SK-N-SH (cell line): Measurements from ENCODE around the gene KLRC2. TPM values are rescaled to one million over a fixed set of nuclear protein-coding genes. Genes with fewer than 3 reads are reported as not detected.

ENCODE experiments used
- CTCF ChIA-PET: fragments of 300-600, 350-600 bp; formaldehyde crosslinking; extraction: SDS; loops from one replicate; lab custom pipeline; 2021; lab: Yijun Ruan, JAX
- POLR2A ChIA-PET: fragments of 350-600 bp; sonication (Branson Sonifier 250); formaldehyde crosslinking; extraction: SDS; loops from one replicate; lab custom pipeline; 2020; ENCODE audit warnings: antibody characterized with exemption, inconsistent platforms; lab: Yijun Ruan, JAX
- DNase-seq: peaks from one replicate; pipeline ENCODE4 v3.0.0; 2012
- H2AFZ ChIP-seq: fragments of 200-600 bp; sonication (generic); 2 replicates; pipeline ENCODE4 v1.8.1; 2016; ENCODE audit warnings: antibody characterized with exemption, mild to moderate bottlenecking, low read depth
- H3F3A ChIP-seq: fragments of 200-600 bp; sonication (generic); replicated peaks from 2 replicates; pipeline ENCODE3; 2016; ENCODE audit warnings: antibody characterized with exemption, mild to moderate bottlenecking; ENCODE audit not compliant: insufficient read depth
- H3K27ac ChIP-seq, 2 experiments: fragments of 200-500 bp in 1 of 2; fragments of 200-600 bp in 1 of 2; sonication (Bioruptor generic) in 1 of 2; sonication (generic), shearing (Covaris generic) in 1 of 2; 2 replicates each; pipeline versions ENCODE4 v1.5.1 to v1.6.1; 2014 to 2016; ENCODE audit warnings: low read depth in 2 of 2, inconsistent platforms in 1 of 2, low read length in 1 of 2, mild to moderate bottlenecking in 1 of 2, mixed read lengths in 1 of 2
- H3K27me3 ChIP-seq: fragments of 200-600 bp; sonication (generic), shearing (Covaris generic); 2 replicates; pipeline ENCODE4 v1.6.1; 2016; ENCODE audit warnings: mixed run types; ENCODE audit not compliant: insufficient read depth
- H3K36me3 ChIP-seq, 2 experiments: fragments of 200-500 bp in 1 of 2; fragments of 200-600 bp in 1 of 2; sonication (Bioruptor generic) in 1 of 2; sonication (generic) in 1 of 2; replicated peaks in 1 of 2; 2 replicates each; pipeline versions ENCODE3 to v1.5.1; 2014 to 2016; ENCODE audit warnings: low read length in 1 of 2, mild to moderate bottlenecking in 1 of 2; ENCODE audit not compliant: insufficient read depth in 2 of 2, control insufficient read depth in 1 of 2
- H3K4me1 ChIP-seq, 2 experiments: fragments of 200-500 bp in 1 of 2; fragments of 200-600 bp in 1 of 2; sonication (Bioruptor generic) in 1 of 2; sonication (generic), shearing (Covaris generic) in 1 of 2; 2 replicates each; pipeline versions ENCODE4 v1.5.1 to v1.6.1; 2014 to 2016; ENCODE audit warnings: low read depth in 1 of 2, low read length in 1 of 2, mixed run types in 1 of 2; ENCODE audit not compliant: insufficient read depth in 2 of 2, control insufficient read depth in 1 of 2
- H3K4me2 ChIP-seq: fragments of 200-600 bp; sonication (generic), shearing (Covaris generic); 2 replicates; pipeline ENCODE4 v1.6.1; 2017; ENCODE audit warnings: mixed run types
- H3K4me3 ChIP-seq, 2 experiments: fragments of 200-500 bp in 1 of 2; fragments of 200-600 bp in 1 of 2; sonication (Bioruptor generic) in 1 of 2; sonication (generic), shearing (Covaris generic) in 1 of 2; 2 replicates each; pipeline versions ENCODE4 v1.5.1 to v1.8.1; 2014 to 2016; ENCODE audit warnings: low read depth in 2 of 2, inconsistent platforms in 1 of 2, low read length in 1 of 2, mild to moderate bottlenecking in 1 of 2, mixed read lengths in 1 of 2, moderate library complexity in 1 of 2
- H3K79me2 ChIP-seq: fragments of 200-600 bp; sonication (generic); 2 replicates; pipeline ENCODE4 v1.8.1; 2017; ENCODE audit warnings: mild to moderate bottlenecking; ENCODE audit not compliant: insufficient read depth
- H3K9ac ChIP-seq: fragments of 200-600 bp; sonication (generic); 2 replicates; pipeline ENCODE4 v1.6.1; 2017; ENCODE audit warnings: mixed run types
- H3K9me2 ChIP-seq: fragments of 200-600 bp; sonication (generic); 2 replicates; pipeline ENCODE4 v1.6.1; 2017; ENCODE audit warnings: mixed run types
- H3K9me3 ChIP-seq: fragments of 200-600 bp; sonication (generic); 2 replicates; pipeline ENCODE4 v1.6.1; 2017; ENCODE audit warnings: mixed run types, mild to moderate bottlenecking, moderate library complexity
- H4K20me1 ChIP-seq: fragments of 200-600 bp; sonication (generic); 2 replicates; pipeline ENCODE4 v1.6.1; 2017; ENCODE audit warnings: mild to moderate bottlenecking, mixed run types; ENCODE audit not compliant: insufficient read depth
- ELF1 ChIP-seq: IDR thresholded peaks from 2 replicates; pipeline ENCODE4 v1.4.0; 2012
- FOXJ3 ChIP-seq: sonication (generic); formaldehyde crosslinking; IDR thresholded peaks from 2 replicates; pipeline ENCODE4 v1.5.1; 2020; ENCODE audit warnings: mild to moderate bottlenecking, missing genetic modification reagents
- GABPA ChIP-seq: IDR thresholded peaks from 2 replicates; pipeline ENCODE4 v1.4.0; 2012; ENCODE audit warnings: low read depth, mild to moderate bottlenecking
- JUND ChIP-seq: IDR thresholded peaks from 2 replicates; pipeline ENCODE4 v1.4.0; 2012
- MAX ChIP-seq: IDR thresholded peaks from 2 replicates; pipeline ENCODE4 v1.4.0; 2012; ENCODE audit warnings: low read depth
- MXI1 ChIP-seq: IDR thresholded peaks from 2 replicates; pipeline ENCODE4 v1.6.1; 2012; ENCODE audit warnings: mild to moderate bottlenecking, low read depth, low read length, improper control_type of control experiment
- POLR2AphosphoS5 ChIP-seq: IDR thresholded peaks from 2 replicates; pipeline ENCODE4 v1.6.1; 2012; ENCODE audit warnings: low read depth, low read length
- RCOR1 ChIP-seq: fragments of 150-350 bp; IDR thresholded peaks from 2 replicates; pipeline ENCODE4 v1.6.1; 2017; ENCODE audit warnings: antibody characterized with exemption, low read length
- REST ChIP-seq: IDR thresholded peaks from 2 replicates; pipeline ENCODE4 v1.6.1; 2012; ENCODE audit warnings: mild to moderate bottlenecking, low read depth, low read length, moderate library complexity
- RFX5 ChIP-seq: IDR thresholded peaks from 2 replicates; pipeline ENCODE4 v1.6.1; 2012; ENCODE audit warnings: mild to moderate bottlenecking, improper control_type of control experiment, low read length
- SMC3 ChIP-seq: IDR thresholded peaks from 2 replicates; pipeline ENCODE4 v1.6.1; 2012; ENCODE audit warnings: low read depth, low read length, improper control_type of control experiment
- YY1 ChIP-seq: IDR thresholded peaks from 2 replicates; pipeline ENCODE4 v1.4.0; 2012; ENCODE audit warnings: low read depth, mild to moderate bottlenecking
- WGBS: methylation state at CpG from one replicate; pipeline ENCODE4 v1.1.6; 2017; ENCODE audit warnings: low lambda C conversion rate; 5-methylcytosine and 5-hydroxymethylcytosine counted together
- polyA plus RNA-seq, 3 experiments: library from polyadenylated mRNA; depleted of rRNA; stranded (reverse); fragments of >200 nt; gene quantifications; 2 replicates each; pipeline ENCODE4 v1.2.3, GENCODE V29; 2012

Gene KLRC2
- polyA plus RNA-seq, 1 of the 3 experiments (the other 2 are of a cell fraction) = not detected

- Histone ChIP-seq H3K79me2 (no peaks in the 10 kb centered on the region), H3K9me3 (no peaks in the 10 kb centered on the region), H4K20me1 (no peaks in the 10 kb centered on the region), H3K27me3 (no peaks in the 10 kb centered on the region; the same call in 1 of the 2 replicates), H3K9me2 (no peaks in the 10 kb centered on the region), H3F3A (no peaks in the 10 kb centered on the region), H3K4me1 (no peaks in the 10 kb centered on the region), H3K4me2 (no peak overlapping the region), H3K27ac (no peak overlapping the region), H3K4me3 (no peak overlapping the region), H3K9ac (no peak overlapping the region), H3K36me3 (no peaks in the 10 kb centered on the region), H2AFZ (no peak overlapping the region)
- no peak for DNase-seq
- ChIA-PET POLR2A (no interaction called here), CTCF (no interaction called here)
- TF ChIP-seq ELF1 = no peak
- TF ChIP-seq RCOR1 = no peak
- TF ChIP-seq YY1 = no peak
- TF ChIP-seq POLR2AphosphoS5 = no peak
- TF ChIP-seq MAX = no peak
- no peak for TF ChIP-seq REST
- TF ChIP-seq SMC3 = no peak
- no peak for TF ChIP-seq MXI1
- TF ChIP-seq FOXJ3 (CRISPR knock-in tag) = no peak
- TF ChIP-seq GABPA = no peak
- WGBS = 19% methylated on average over 3 of the region's 3 CpGs
Observed at GRCh38 chr12:10408842-10409241, 27.0 kb downstream of the KLRC2 start.

- POLR2A ChIA-PET = no interaction called here
- WGBS = 15% methylated on average over 4 of the region's 4 CpGs
Observed at GRCh38 chr12:10406725-10407124, 29.1 kb downstream of the KLRC2 start.

More at GRCh38 chr12:10406725-10407124, 29.1 kb downstream of the KLRC2 start:
- Histone ChIP-seq H3K27me3 (no peaks in the 10 kb centered on the region; the same call in 1 of the 2 replicates), H3K4me3 (no peak overlapping the region), H3K9me2 (no peaks in the 10 kb centered on the region), H3K27ac (no peak overlapping the region), H3K4me2 (no peak overlapping the region), H3F3A (no peaks in the 10 kb centered on the region), H3K79me2 (no peaks in the 10 kb centered on the region), H2AFZ (no peak overlapping the region), H3K9ac (no peak overlapping the region), H4K20me1 (no peaks in the 10 kb centered on the region), H3K36me3 (no peaks in the 10 kb centered on the region), H3K4me1 (no peaks in the 10 kb centered on the region), H3K9me3 (no peaks in the 10 kb centered on the region)
- no peak for TF ChIP-seq FOXJ3 (CRISPR knock-in tag)
- TF ChIP-seq JUND = no peak
- TF ChIP-seq RFX5 = no peak
- no peak for DNase-seq
- CTCF ChIA-PET = no interaction called here
